ENCODE data around the gene GPR34.

DNA sequence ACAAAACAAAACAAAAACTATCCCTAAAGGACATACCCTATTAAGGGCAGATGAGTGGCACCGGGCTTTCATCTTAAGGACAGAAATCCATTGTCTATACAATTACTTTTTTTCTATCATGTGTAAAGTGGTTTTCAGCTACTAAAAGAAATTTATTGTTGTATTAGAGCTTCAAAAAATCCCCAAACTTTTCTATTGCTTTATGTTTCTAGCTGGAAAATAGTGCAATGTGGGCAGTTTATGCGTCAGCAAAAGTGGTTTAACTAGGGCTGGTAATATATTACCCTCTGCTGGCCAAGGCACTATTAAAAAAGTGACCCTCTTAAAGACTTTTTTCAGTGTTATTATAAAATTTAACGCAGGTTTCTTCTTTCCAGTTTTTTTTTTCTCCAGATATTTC lies 19.7 kb downstream of the GPR34 start:
- TF ChIP-seq, protein P1, sequence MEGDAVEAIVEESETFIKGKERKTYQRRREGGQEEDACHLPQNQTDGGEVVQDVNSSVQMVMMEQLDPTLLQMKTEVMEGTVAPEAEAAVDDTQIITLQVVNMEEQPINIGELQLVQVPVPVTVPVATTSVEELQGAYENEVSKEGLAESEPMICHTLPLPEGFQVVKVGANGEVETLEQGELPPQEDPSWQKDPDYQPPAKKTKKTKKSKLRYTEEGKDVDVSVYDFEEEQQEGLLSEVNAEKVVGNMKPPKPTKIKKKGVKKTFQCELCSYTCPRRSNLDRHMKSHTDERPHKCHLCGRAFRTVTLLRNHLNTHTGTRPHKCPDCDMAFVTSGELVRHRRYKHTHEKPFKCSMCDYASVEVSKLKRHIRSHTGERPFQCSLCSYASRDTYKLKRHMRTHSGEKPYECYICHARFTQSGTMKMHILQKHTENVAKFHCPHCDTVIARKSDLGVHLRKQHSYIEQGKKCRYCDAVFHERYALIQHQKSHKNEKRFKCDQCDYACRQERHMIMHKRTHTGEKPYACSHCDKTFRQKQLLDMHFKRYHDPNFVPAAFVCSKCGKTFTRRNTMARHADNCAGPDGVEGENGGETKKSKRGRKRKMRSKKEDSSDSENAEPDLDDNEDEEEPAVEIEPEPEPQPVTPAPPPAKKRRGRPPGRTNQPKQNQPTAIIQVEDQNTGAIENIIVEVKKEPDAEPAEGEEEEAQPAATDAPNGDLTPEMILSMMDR (IDR thresholded peaks at IDR 0.05): no peak
- no peak for TF ChIP-seq POLR2AphosphoS5 (IDR thresholded peaks at IDR 0.05)

Data from gastroesophageal sphincter (tissue), 3 donors.